RWPE2 (cell line): ENCODE measurements around the gene PIGL.

Experiments
- ATAC-seq: fragments of 200-7000 bp; cut with Tn5 transposase; 3 replicates; pipeline ENCODE4 v1.9.1; 2021; ENCODE audit warnings: low read depth
- DNase-seq: peaks from one replicate; pipeline ENCODE4 v3.0.0-alpha.2; 2020; ENCODE audit warnings: low spot score
- H3K27ac ChIP-seq: fragments of 450-650 bp; 2 replicates; pipeline ENCODE4 v1.5.1; 2017; ENCODE audit warnings: mild to moderate bottlenecking; ENCODE audit not compliant: poor library complexity, severe bottlenecking
- H3K27me3 ChIP-seq: fragments of 250-450 bp; sonication (Bioruptor Pico); 2 replicates; pipeline ENCODE4 v1.5.1; 2021; ENCODE audit warnings: mild to moderate bottlenecking, moderate library complexity; ENCODE audit not compliant: insufficient read depth, poor library complexity, severe bottlenecking
- H3K36me3 ChIP-seq: fragments of 250-450 bp; sonication (Bioruptor Pico); 2 replicates; pipeline ENCODE4 v1.5.1; 2020; ENCODE audit warnings: low read depth, mild to moderate bottlenecking, moderate library complexity
- H3K4me1 ChIP-seq: fragments of 250-450 bp; sonication (Bioruptor Pico); 2 replicates; pipeline ENCODE4 v1.5.1; 2021; ENCODE audit warnings: mild to moderate bottlenecking, moderate library complexity; ENCODE audit not compliant: insufficient read depth, poor library complexity, severe bottlenecking
- H3K4me3 ChIP-seq: fragments of 250-450 bp; sonication (Bioruptor Pico); 2 replicates; pipeline ENCODE4 v1.5.1; 2021; ENCODE audit warnings: mild to moderate bottlenecking, moderate library complexity; ENCODE audit not compliant: severe bottlenecking
- H3K9me3 ChIP-seq: fragments of 250-450 bp; sonication (Bioruptor Pico); 2 replicates; pipeline ENCODE4 v1.5.1; 2021; ENCODE audit warnings: mild to moderate bottlenecking, moderate library complexity; ENCODE audit not compliant: severe bottlenecking
- TF ChIP-seq, protein P1 (sequence below): fragments of 450-650 bp; IDR thresholded peaks from one replicate; pipeline ENCODE4 v1.5.1; 2017; ENCODE audit warnings: mild to moderate bottlenecking, moderate library complexity; ENCODE audit not compliant: poor library complexity, severe bottlenecking

The PIGL gene

DNA sequence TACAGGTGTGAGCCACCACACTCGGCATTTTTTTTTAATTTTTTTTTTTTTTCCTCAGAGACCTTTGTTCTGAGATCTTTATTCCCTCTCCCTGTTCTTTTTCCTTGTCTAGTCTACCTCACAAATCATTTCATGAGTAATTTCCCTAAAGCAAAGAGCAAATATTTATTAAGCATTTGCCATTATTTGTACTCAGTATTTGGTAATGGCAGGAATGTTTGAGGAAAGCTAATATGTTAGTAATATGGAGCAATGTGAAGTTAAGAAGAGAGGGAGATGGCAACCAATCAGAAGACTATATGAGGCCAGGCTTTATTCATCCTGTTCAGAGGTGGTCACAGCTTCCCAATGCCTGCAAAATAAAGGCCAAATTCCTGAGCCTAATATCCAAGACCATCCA lies 122.9 kb downstream of the PIGL start:
- ATAC-seq, result no peak
- TF ChIP-seq, protein P1, sequence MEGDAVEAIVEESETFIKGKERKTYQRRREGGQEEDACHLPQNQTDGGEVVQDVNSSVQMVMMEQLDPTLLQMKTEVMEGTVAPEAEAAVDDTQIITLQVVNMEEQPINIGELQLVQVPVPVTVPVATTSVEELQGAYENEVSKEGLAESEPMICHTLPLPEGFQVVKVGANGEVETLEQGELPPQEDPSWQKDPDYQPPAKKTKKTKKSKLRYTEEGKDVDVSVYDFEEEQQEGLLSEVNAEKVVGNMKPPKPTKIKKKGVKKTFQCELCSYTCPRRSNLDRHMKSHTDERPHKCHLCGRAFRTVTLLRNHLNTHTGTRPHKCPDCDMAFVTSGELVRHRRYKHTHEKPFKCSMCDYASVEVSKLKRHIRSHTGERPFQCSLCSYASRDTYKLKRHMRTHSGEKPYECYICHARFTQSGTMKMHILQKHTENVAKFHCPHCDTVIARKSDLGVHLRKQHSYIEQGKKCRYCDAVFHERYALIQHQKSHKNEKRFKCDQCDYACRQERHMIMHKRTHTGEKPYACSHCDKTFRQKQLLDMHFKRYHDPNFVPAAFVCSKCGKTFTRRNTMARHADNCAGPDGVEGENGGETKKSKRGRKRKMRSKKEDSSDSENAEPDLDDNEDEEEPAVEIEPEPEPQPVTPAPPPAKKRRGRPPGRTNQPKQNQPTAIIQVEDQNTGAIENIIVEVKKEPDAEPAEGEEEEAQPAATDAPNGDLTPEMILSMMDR, result no peak
- DNase-seq, result no peak
- no peaks in the 10 kb centered on the region for H3K9me3 ChIP-seq
- no peaks in the 10 kb centered on the region for H3K4me1 ChIP-seq
- H3K27me3 ChIP-seq, result no peaks in the 10 kb centered on the region
- H3K27ac ChIP-seq, result no peak overlapping the region
- no peaks in the 10 kb centered on the region; the same call in 1 of the 2 replicates for H3K36me3 ChIP-seq
- H3K4me3 ChIP-seq, result no peak overlapping the region

DNA sequence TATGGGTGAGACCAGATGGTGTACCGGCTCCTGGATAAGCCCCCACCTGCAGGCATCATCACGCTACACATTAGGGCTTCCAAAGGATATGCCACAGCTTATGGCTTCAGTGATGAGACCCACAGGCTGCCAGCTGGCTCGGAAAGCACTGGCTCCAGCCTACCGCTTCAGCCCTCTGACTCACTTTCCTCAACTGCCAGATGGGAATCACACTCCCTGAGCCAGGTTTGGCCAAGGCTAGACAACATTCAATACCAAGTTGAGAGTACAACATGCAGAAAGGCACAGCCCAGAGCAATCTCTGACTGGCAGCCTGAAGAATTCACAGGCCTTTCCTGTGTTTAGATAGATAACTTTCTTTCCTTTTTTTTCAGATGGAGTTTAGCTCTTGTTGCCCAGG lies 126.0 kb downstream of the PIGL start:
- H3K4me3 ChIP-seq, result no peak overlapping the region
- H3K9me3 ChIP-seq, result no peaks in the 10 kb centered on the region
- ATAC-seq (no peak), DNase-seq (no peak)
- TF ChIP-seq, protein P1, result no peak
- H3K27me3 ChIP-seq, result no peaks in the 10 kb centered on the region
- H3K4me1 ChIP-seq, result no peaks in the 10 kb centered on the region
- H3K36me3 ChIP-seq, result no peaks in the 10 kb centered on the region; the same call in 1 of the 2 replicates
- no peak overlapping the region for H3K27ac ChIP-seq

DNA sequence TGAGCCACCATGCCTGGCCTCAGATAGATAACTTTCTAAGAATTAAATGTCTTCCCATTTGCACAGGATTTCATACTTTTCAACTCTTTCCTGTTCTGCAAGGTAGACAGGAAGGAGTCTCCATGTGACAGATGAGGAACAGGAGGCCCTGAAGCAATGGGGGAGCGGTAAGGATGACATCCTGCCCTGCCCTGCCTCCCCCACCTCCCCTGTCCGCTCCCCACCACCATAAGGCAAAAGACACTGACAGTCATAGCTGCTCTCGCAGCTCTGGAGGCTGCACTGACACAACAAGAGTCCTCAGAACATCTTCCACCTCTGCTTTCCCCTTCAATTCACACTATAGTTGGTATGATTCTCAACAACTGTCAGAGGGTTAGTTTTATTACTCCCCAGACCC lies 126.6 kb downstream of the PIGL start:
- ATAC-seq, result no peak
- H3K27me3 ChIP-seq, result no peaks in the 10 kb centered on the region
- no peaks in the 10 kb centered on the region for H3K9me3 ChIP-seq
- TF ChIP-seq, protein P1, result no peak
- no peak overlapping the region for H3K4me3 ChIP-seq
- H3K36me3 ChIP-seq, result peaks cover under 1% of the 10 kb centered on the region; the same call in 1 of the 2 replicates
- no peaks in the 10 kb centered on the region for H3K4me1 ChIP-seq
- H3K27ac ChIP-seq, result no peak overlapping the region
- DNase-seq, result no peak

DNA sequence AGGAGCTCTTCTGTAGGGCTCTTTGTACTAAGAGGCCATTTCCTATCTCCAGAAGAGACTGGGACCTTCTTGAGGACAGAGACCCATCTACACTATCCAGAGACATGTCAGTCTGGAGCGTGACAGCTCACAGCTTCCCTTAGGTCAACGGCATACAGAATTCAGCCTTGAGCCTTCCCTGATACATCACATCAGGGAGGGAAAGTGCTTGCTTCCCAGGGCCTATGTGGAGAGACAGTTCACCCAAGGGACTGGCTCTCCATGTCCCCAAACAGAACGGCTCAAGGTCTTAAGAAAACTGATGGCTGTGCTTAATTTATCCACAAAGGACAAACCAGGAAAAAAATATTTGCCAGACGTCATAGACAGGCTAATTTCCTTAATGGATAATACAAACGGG lies 128.6 kb downstream of the PIGL start:
- H3K36me3 ChIP-seq, result peaks cover 13% of the 10 kb centered on the region
- H3K4me3 ChIP-seq, result no peak overlapping the region
- ATAC-seq (no peak), DNase-seq (no peak)
- no peaks in the 10 kb centered on the region for H3K27me3 ChIP-seq
- H3K4me1 ChIP-seq, result no peaks in the 10 kb centered on the region
- TF ChIP-seq, protein P1, result no peak
- no peak overlapping the region for H3K27ac ChIP-seq
- H3K9me3 ChIP-seq, result no peaks in the 10 kb centered on the region

DNA sequence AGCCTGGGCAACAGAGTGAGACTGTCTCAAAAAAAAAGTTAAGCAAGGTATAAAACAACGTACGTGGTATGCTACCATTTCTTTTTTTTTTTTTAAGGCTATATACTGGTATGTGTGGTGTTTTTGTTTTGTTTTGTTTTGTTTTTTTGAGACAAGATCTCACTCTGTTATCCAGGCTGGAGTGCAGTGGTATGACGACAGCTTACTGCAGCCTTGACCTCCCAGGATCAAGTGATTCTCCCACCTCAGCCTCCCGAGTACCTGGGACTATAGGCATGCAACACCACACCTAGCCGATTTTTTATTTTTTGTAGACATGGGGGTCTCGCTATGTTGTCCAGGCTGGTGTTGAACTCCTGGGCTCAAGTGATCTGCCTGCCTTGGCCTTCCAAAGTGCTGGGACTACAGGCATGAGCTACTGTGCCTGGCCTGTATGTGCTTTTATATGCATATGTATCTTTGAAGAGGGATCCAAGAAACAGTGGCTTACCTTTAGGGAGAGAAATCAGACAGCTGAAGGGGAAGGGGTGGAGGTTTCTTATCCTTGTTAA lies 129.8 kb downstream of the PIGL start:
- Histone ChIP-seq H3K4me1 (no peaks in the 10 kb centered on the region), H3K9me3 (no peaks in the 10 kb centered on the region), H3K4me3 (no peak overlapping the region), H3K27ac (no peak overlapping the region), H3K36me3 (peaks cover 13% of the 10 kb centered on the region), H3K27me3 (no peaks in the 10 kb centered on the region)
- DNase-seq (no peak), ATAC-seq (no peak)
- TF ChIP-seq, protein P1, result no peak
